Stimulated activated CD8-positive, alpha-beta memory T cell treated with anti-CD3 and anti-CD28 coated beads, Interleukin-7, amount 100 ng/mL, for 48 hours (primary cell): ENCODE results near the gene TGFBR3.

Experiments
- DNase-seq, 2 donors: peaks; one replicate each; pipeline ENCODE4 v3.0.0-alpha.2; 2020; ENCODE audit warnings: low read depth in 1 of 2; ENCODE audit errors: extremely low read depth in 1 of 2

TGFBR3 gene

GRCh38 chr1:91699339-91699974 lies 186.5 kb downstream of the TGFBR3 start:
- no peak for DNase-seq

DNA sequence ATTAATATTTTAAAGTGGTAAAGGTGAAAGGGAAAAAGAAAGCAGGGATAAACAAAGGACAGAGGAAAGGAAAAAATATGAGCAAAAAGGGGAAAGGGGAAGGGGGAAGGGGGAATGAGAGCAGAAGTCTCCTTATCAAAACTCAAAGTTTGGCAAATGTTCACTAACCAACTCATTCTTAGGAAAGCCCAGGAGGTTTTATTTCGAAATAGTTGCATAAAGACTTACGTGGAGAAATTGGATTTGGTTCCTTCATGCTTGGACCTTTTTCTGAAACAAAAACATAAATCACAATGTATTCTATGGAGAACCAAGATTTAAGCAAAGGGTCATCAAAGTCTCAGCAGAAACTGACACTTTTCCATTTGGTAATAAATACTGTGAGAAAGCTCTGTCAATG lies 188.1 kb downstream of the TGFBR3 start:
- DNase-seq, result no peak

- peak in 1 of 2 donors; percentile 34 for DNase-seq
Measured at GRCh38 chr1:91697416-91697815, 188.5 kb downstream of the TGFBR3 start.

DNA sequence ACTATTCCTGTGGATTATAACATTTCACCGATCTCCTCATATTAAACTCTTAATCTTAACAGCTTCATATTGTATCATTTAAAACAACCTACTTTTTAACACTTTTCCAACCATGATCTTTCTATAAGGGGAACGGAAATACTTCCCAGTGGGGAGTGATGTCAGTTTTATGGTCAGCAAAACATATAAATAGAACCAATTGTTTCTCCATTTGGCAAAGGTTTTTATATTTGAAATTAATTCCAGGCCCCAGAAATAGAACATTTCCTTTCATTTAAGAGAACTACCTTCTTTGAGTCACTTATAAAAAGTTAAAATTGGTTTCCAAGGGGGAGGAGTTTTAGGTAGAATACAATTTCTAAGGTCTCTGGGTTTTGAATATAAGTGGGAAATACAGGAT lies 189.6 kb downstream of the TGFBR3 start:
- no peak for DNase-seq

- DNase-seq, result no peak
Measured at GRCh38 chr1:91693557-91693956, 192.4 kb downstream of the TGFBR3 start.

GRCh38 chr1:91691525-91691924 lies 194.4 kb downstream of the TGFBR3 start:
- DNase-seq, result no peak

DNA sequence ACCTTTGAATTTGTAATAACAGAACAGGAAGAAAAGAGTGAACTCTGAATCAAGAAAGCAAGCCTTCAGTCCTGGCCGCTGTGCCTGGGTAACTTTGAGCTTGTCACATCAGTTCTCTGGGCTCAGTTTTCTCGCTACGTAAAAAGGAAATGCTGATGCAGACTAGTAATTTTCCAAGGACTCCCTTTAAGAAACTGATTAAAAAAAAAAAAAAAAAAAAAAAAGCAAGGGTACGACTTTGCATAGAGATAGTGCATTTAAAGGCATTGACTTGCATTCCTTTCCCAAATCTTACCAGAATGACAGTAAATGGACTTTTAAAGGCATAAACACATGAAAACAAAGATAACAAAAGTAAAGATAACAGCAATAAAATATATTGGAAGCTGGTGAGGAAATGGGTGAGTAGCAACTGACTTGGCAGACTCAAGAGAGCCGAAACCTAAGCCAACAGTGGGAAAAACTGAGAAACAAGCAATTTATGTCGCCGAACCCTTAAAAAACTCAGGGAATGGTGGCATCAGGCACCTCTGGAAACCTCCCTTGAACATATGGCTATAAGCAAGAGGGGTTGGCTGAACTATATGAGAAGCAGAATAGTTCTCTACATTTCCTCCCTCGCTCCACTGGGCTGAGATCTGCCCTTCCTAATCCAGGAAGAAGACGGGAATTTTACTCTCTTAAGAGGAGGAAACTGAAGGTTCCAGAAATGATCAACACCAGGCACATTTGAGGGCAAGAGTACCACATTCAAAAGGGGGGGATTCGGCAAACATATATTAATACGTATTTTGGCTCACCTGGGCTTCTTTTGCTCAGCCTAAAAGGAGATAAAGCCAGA lies 196.1 kb downstream of the TGFBR3 start:
- DNase-seq, result no peak

DNA sequence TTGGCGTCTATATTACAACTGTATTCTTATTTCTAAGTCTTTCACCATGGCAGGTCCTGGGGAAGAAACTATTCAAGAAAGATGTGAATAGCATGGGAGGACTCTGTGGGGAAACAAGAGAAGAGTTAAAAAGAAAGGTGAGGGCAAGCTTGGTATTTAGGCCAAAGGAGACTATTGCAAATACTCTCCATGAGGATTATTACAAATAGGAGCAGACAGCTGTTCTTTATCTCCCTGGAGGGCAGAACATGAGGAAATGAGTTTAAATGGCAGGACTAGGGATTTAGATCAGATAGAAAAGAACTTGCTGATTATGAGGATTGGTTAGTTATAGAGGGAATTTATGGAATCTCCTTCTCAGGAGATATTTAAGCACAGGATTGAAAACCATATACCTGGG lies 198.5 kb downstream of the TGFBR3 start:
- no peak for DNase-seq

DNA sequence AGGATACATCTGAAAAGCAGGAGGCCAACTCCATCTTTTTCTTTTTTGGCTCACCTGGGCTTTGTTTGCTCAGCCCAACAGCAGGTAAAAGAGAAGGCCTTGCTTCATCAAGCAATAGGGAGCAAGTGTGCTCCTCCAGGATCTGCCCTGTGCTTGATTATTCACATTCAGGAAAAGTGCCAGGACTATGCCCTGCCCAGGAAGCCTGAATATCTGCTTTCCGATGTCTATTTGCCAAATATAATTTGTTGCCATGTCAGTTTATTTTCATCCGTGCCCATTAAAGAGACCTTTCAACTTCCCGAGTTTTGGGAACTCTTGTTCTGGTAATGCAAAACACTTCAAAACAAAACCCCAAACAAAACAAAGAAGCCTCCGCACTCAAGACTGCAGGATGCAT lies 200.0 kb downstream of the TGFBR3 start:
- no peak for DNase-seq

DNA sequence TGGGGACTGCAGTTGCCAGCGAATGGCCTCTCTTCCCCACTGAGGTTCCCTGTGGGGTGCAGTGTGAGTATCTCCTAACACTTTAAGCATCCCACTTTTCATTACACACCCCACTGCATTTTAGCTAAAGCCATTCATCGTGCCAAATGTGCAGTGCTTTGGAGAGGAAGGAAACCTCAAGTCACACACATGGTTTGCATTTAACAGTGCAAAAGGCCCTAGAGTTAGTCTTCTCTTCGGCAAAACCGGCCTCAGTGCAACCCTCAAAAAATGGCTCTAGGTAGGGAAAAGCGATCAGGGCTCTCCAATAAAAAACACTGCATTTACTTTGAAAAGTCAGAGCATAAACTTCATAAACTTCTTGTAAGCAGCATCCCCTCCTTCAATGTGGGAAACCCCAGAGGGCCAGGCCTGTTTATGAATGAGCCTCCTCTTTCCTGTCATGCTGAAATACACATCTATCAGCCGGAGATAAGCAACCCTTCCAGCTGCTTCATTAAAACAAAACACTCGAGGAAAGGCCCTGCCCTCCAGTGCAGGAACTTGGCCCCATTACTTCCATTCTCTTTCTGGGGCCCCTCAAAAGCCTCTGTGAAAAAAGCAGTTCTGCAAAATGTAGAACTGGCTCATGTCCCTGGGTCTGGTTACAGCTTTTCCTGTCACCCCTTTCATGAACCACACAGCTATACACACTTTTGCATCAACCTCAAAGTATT lies 201.3 kb downstream of the TGFBR3 start:
- no peak for DNase-seq

DNA sequence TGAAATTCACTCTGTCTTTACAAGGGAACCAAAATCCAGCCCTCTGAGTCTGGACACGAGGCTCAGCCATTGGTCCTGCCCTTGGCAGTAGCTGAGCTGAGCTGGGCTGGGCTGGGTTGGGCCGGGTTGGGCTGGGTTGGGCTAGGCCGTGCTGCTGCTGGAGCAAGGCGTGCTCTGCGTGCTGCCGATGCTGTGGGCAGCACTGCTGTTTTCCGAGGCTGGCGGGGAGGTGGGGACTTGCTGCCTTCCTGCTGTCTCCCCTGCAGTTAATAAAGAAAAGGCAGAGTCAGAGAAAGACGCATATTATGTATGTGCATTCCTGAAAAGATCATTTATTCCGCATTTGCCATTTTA lies 202.4 kb downstream of the TGFBR3 start:
- no peak for DNase-seq

- DNase-seq, result no peak
Measured at GRCh38 chr1:91682882-91683597, 202.9 kb downstream of the TGFBR3 start.

DNA sequence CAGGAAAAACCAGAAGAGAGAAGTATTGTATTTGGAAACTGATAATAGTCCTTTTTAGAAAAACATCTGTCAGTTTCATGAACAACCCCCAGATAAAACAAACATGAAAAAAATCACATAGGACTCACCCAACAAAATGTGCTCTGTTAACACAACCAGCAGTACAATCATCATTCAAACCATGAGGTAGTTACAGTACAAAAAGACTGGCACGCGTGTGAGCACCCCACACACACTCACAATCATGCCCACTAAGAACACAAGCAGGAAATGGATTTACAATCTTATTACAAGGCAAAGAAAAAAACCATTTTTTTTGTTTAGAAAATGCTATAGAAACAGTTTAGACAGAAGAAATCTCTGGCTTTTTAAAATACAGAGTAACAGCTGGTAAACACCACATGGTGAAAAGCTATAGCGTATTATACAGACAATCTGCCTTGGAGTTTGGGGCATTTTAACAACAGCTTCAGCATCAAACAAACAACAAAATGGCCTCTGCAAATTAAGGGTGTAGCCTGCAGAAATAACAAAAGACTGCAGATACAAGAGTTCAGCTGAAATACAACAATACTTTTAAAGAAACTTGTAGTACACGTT lies 205.3 kb downstream of the TGFBR3 start:
- DNase-seq, result no peak

DNA sequence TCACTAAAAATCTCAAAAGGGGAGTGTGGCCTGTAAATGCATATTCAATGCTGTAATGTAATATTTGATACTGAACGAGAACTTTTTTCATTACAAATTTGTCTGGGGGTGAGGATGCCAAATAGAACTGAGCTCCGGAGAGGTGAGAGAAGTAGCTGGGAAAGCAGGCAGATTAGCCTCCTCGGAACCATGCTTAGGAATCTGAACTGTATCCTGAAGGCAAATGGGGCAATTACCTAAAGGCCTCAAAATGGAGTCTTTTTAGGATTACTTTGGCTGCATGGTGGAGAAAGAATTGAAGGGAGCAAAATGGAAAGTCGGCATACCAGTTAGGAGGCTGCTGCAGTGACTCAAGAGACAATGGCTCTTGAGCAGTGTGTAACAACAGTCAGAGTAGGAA lies 206.5 kb downstream of the TGFBR3 start:
- DNase-seq, result no peak

GRCh38 chr1:91676030-91676429 lies 209.9 kb downstream of the TGFBR3 start:
- no peak for DNase-seq

GRCh38 chr1:91674107-91674506 lies 211.8 kb downstream of the TGFBR3 start:
- DNase-seq, result no peak

GRCh38 chr1:91673613-91674012 lies 212.3 kb downstream of the TGFBR3 start:
- DNase-seq, result no peak

GRCh38 chr1:91672601-91673161 lies 213.3 kb downstream of the TGFBR3 start:
- DNase-seq, result peak in 1 of 2 donors; percentile 39

DNA sequence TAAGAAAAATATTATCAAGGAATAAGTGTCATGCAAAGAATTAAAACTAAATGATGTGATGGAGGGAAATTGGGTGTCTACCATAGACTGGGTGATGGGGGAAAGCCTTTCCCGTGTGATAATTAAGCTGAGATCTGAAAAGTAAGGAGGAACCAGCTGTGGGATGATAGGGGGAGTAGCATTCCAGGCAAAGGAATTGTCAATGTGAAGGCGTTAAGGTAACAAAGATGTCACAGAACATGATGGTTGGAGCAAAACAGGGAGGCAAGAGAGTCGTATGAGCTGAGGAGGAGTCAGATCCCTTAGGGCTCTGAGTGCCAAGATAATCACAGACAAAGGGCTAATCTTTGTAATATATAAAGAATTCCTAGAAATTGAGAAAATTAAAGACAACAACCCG lies 215.2 kb downstream of the TGFBR3 start:
- DNase-seq, result no peak

DNA sequence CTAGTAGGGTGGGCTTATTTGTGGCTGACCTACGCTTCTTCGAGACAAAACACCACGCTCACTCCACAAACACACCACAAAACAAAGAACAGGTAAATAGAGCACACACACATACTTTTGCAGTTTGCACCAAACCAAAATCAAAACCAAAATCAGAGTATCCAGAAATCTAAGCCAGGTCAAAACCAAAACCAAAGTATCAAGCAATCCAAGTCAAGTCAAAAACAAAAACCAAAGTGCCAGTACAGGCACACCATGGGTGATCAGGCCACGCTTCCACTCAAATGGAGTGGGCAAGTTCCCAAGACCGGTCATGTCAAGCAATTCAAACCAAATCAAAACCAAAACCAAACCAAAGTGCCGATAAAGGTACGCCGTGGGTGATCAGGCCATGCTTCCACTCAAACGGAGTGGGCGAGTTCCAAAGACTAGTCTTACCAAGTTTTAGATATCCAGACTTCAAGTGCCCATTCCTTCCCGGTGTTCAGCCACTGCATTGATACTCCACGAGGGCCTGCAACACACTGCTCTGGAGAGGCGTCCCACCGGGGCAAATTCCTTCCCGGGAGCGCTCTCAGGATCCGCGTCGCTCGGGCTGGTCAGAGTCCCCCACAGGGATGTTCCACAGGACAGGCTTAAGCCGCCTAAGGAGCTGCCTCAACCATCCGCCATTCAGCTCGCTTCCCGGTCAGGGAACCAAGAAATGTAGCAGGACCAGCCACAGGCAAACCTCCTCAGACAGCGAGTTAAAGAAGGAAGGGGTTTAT lies 216.2 kb downstream of the TGFBR3 start:
- DNase-seq, result no peak
